Activated naive CD8-positive, alpha-beta T cell treated with anti-CD3 and anti-CD28 coated beads, Interleukin-2, amount 50 U/mL, for 16 hours (primary cell): Measurements from ENCODE around the gene PSTPIP2.
"Not testable (repeated sequence)": the region's sequence is repeated elsewhere in the genome, so short reads cannot be mapped to it uniquely, and the experiment has no call there.

Experiments
- DNase-seq: peaks from one replicate; pipeline ENCODE4 v3.0.0-alpha.2; 2020; ENCODE audit warnings: low read depth, low spot score

Gene PSTPIP2

GRCh38 chr18:46037512-46038305 lies 34.4 kb downstream of the PSTPIP2 start:
- no peak for DNase-seq

GRCh38 chr18:46035696-46036680 lies 36.1 kb downstream of the PSTPIP2 start:
- DNase-seq: no peak

- DNase-seq: no peak
These were observed 37.8 kb downstream of the PSTPIP2 start for GRCh38 chr18:46034230-46034629.

GRCh38 chr18:46031741-46032140 lies 40.3 kb downstream of the PSTPIP2 start:
- no peak for DNase-seq

- DNase-seq: no peak
These were observed 43.5 kb downstream of the PSTPIP2 start for GRCh38 chr18:46028536-46028891.

- DNase-seq: no peak
These were observed 52.1 kb downstream of the PSTPIP2 start for GRCh38 chr18:46019936-46020335.

- DNase-seq: no peak
These were observed 58.4 kb downstream of the PSTPIP2 start for GRCh38 chr18:46013484-46014189.

GRCh38 chr18:46010676-46011075 lies 61.4 kb downstream of the PSTPIP2 start:
- DNase-seq: no peak

- DNase-seq: no peak
These were observed 62.0 kb downstream of the PSTPIP2 start for GRCh38 chr18:46010050-46010449.

GRCh38 chr18:46009125-46009840 lies 62.8 kb downstream of the PSTPIP2 start:
- DNase-seq: no peak

- no peak for DNase-seq
These were observed 63.5 kb downstream of the PSTPIP2 start for GRCh38 chr18:46008531-46008930.

GRCh38 chr18:46007165-46007564 lies 64.9 kb downstream of the PSTPIP2 start:
- DNase-seq: no peak

GRCh38 chr18:46002934-46003333 lies 69.1 kb downstream of the PSTPIP2 start:
- no peak for DNase-seq

- no peak for DNase-seq
These were observed 70.2 kb downstream of the PSTPIP2 start for GRCh38 chr18:46001892-46002291.

GRCh38 chr18:46001074-46001473 lies 71.0 kb downstream of the PSTPIP2 start:
- DNase-seq: no peak

- no peak for DNase-seq
These were observed 72.5 kb downstream of the PSTPIP2 start for GRCh38 chr18:45999536-45999935.

- DNase-seq: no peak
These were observed 73.8 kb downstream of the PSTPIP2 start for GRCh38 chr18:45998244-45998643.

- no peak for DNase-seq
These were observed 74.3 kb downstream of the PSTPIP2 start for GRCh38 chr18:45997700-45998151.

- DNase-seq: no peak
These were observed 76.6 kb downstream of the PSTPIP2 start for GRCh38 chr18:45995461-45995860.

GRCh38 chr18:45993438-45993837 lies 78.6 kb downstream of the PSTPIP2 start:
- no peak for DNase-seq

- DNase-seq: not testable (repeated sequence)
These were observed 79.5 kb downstream of the PSTPIP2 start for GRCh38 chr18:45992527-45992926.
